Esophagus squamous epithelium (tissue), 4 donors: ENCODE data around the gene MEI1.

Experiments used
- CTCF ChIP-seq, 6 experiments: fragments of 450-650 bp in 4 of 6; fragments of 200-600 bp in 2 of 6; sonication (generic) in 2 of 6; IDR thresholded peaks; one replicate each; pipeline ENCODE4 v1.5.1; 2016 to 2019; ENCODE audit warnings: antibody characterized with exemption in 6 of 6, mild to moderate bottlenecking in 4 of 6, moderate library complexity in 4 of 6
- POLR2A ChIP-seq, 4 donors: fragments of 450-650 bp; IDR thresholded peaks; one replicate each; pipeline ENCODE4 v1.6.1; 2017; ENCODE audit warnings: antibody characterized with exemption in 4 of 4, mild to moderate bottlenecking in 4 of 4, moderate library complexity in 3 of 4

GRCh38 chr22:41664490-41664889, 34.8 kb upstream of the MEI1 start:
- no peak for TF ChIP-seq CTCF (IDR thresholded peaks at IDR 0.05)
- TF ChIP-seq POLR2A (IDR thresholded peaks at IDR 0.05): no peak
